GM10248 (cell line): ENCODE data around the gene CEBPZOS.

ENCODE experiments used
- CTCF ChIA-PET: fragments of 300-600 bp; sonication (Branson Sonifier 250); formaldehyde crosslinking; extraction: SDS; loops from one replicate; lab custom pipeline; 2021; ENCODE audit warnings: antibody characterized with exemption; lab: Yijun Ruan, JAX
- POLR2A ChIA-PET: fragments of 350-650 bp; sonication (Branson Sonifier 250); formaldehyde crosslinking; extraction: SDS; loops from one replicate; lab custom pipeline; 2020; ENCODE audit warnings: antibody characterized with exemption; lab: Yijun Ruan, JAX
- DNase-seq: peaks from one replicate; pipeline ENCODE4 v3.0.0; 2012; ENCODE audit errors: extremely low spot score
- CTCF ChIP-seq: IDR thresholded peaks from 2 replicates; pipeline ENCODE4 v1.5.1; 2012; ENCODE audit warnings: mild to moderate bottlenecking, low read depth; ENCODE audit errors: extremely low read depth, missing control alignments, control extremely low read depth

CEBPZOS gene

GRCh38 chr2:37232131-37232933 lies 36.0 kb downstream of the CEBPZOS start:
- DNase-seq = peak; percentile 37
- ChIA-PET CTCF (interaction anchor here (1.1 to 2.2 kb wide), 5 partner anchors 9 to 600 kb away, joined by 3 to 6 read pairs (median 4); no protein-coding TSS in a partner anchor), POLR2A (interaction anchor here (1.0 to 1.5 kb wide), 2 partner anchors 12 kb away, joined by 4 to 12 read pairs; no protein-coding TSS in a partner anchor)
- no peak for TF ChIP-seq CTCF

DNA sequence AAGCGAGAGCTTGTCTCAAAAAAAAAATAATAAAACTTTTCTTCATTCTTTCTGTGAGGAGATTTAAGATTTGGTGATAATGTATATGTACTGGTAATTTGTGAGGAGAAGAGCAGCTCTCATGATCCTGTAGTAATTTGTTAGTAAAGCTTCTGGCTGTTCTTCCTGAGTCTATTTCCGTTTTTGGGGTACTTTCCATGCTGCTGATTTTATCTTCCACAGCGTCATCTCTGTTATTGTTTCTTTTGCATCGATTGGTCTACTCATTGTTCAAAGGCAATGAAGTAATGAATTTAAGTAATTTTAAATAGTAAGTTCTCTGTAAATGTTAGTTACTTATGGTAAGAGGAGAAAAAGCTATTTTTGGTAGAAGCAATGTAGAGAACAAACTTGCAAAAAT lies 47.1 kb downstream of the CEBPZOS start:
- no peak for DNase-seq
- CTCF ChIA-PET = interaction anchor here (1.6 to 2.4 kb wide), 3 partner anchors 11 to 19 kb away, joined by 6 read pairs; partner anchors contain the start of genes CEBPZ and NDUFAF7
- no peak for TF ChIP-seq CTCF
- POLR2A ChIA-PET = interaction anchor here (2.8 kb wide), 1 partner anchor 12 kb away, joined by 12 read pairs; the partner anchor contains the start of genes CEBPZ and NDUFAF7

DNA sequence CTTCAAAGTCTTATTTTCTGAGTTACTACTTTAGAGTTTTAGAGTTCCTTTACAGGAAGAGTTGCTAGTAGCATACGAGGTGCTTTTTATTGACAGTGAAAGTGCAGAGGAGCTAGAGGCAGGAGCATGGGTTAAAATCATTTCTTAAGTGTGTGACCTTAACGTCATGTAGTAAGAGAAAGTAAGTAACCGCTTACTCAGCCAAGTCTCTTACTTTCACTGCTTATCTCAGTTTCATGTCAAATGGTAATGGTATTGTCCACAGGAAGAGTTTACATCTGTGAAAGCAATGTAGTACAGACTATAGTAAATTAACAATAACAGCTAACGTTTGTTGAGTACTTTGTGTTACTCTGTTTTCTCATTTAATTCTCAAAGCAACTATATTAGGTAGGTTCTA lies 47.7 kb downstream of the CEBPZOS start:
- POLR2A ChIA-PET = interaction anchor here (2.8 kb wide), 1 partner anchor 12 kb away, joined by 12 read pairs; the partner anchor contains the start of genes CEBPZ and NDUFAF7
- TF ChIP-seq CTCF = no peak
- CTCF ChIA-PET = interaction anchor here (1.2 to 2.4 kb wide), 4 partner anchors 10 to 21 kb away, joined by 3 to 6 read pairs (median 5); no protein-coding TSS in a partner anchor
- peak; percentile 39 for DNase-seq

GRCh38 chr2:37244755-37245154 lies 48.5 kb downstream of the CEBPZOS start:
- CTCF ChIA-PET = interaction anchor here (1.2 to 2.4 kb wide), 4 partner anchors 10 to 22 kb away, joined by 3 to 7 read pairs (median 5); no protein-coding TSS in a partner anchor
- TF ChIP-seq CTCF = no peak
- POLR2A ChIA-PET = interaction anchor here (2.8 kb wide), 1 partner anchor 13 kb away, joined by 12 read pairs; the partner anchor contains the start of genes CEBPZ and NDUFAF7
- no peak for DNase-seq

- CTCF ChIA-PET = interaction anchor here (1.7 kb wide), 2 partner anchors 14 to 21 kb away, joined by 4 to 7 read pairs; partner anchors contain the start of genes CEBPZ and NDUFAF7
- POLR2A ChIA-PET = interaction anchor here (0.8 kb wide), 1 partner anchor 11 kb away, joined by 3 read pairs; no protein-coding TSS in a partner anchor
- TF ChIP-seq CTCF = no peak
- no peak for DNase-seq
These were observed 49.9 kb downstream of the CEBPZOS start for GRCh38 chr2:37246205-37246604.
